ENCODE measurements around the gene MED17. TPM values are rescaled to one million over a fixed set of nuclear protein-coding genes. Genes with fewer than 3 reads are reported as not detected.

Gene MED17
- total and polyA plus RNA-seq, 2 of the 13 experiments (the other 11 are each of a cell fraction or from before 2014, with no cell fraction given) = 23.1 to 37.0 TPM

DNA sequence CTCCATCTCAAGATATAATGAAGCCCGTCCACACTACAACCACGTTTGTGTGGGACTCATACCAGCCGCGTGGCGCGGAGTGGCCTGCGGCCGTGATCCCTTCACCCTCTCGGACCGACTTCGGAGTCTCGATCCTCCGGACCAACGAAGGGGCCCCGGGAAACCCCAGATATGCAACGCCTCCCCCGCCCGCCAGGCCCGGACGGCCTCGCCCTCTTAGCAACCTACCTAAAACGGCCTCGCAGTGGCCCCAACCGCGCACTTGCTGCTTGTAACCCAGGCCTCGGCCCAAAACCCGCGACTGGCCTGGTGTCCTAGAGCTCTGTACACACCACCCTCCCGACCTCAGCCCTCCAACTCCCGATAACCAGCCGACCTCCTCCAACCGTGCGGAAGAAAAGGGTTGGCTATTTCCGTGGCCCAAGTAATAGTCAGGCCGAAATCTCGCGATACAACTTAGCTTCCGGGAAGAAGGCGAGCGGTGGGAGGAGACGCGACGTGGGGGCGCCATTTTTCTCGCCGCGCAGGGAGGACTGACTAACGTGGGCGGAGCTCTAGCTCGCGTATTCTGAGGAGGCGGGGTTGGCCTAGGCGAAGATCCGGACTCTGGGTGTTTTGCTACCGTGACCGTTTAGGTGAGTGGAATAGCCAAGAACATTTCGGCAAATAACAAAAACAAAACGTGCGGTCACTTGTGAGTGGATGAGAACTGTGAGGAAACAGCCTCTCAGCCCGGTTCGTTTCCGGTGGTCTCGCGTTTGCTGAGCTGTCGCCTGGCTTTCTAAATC lies 42.8 kb upstream of the MED17 start, which contains the start of the genes C11orf54 and TAF1D (continued):
- peak; percentile 96 for TF ChIP-seq ARNT2 (CRISPR knock-in tag; IDR thresholded peaks at IDR 0.05; ENCODE audit: low read depth)
- peak; percentile 86 for TF ChIP-seq DMAP1 (CRISPR knock-in tag; IDR thresholded peaks at IDR 0.05)
- peak; percentile 52 for TF ChIP-seq KMT2B (CRISPR knock-in tag; IDR thresholded peaks at IDR 0.05)
- peak; percentile 67 for TF ChIP-seq FOXA3 (CRISPR knock-in tag; IDR thresholded peaks at IDR 0.05)
- TF ChIP-seq NCOA2 (CRISPR knock-in tag; IDR thresholded peaks at IDR 0.05) = peak; percentile 48
- peak; percentile 53 for TF ChIP-seq CREM (IDR thresholded peaks at IDR 0.05)
- TF ChIP-seq CREM (CRISPR knock-in tag; IDR thresholded peaks at IDR 0.05) = no peak
- no peak for TF ChIP-seq SRSF4 (IDR thresholded peaks at IDR 0.05; ENCODE audit: low read depth, low read length, poor library complexity, severe bottlenecking)
- TF ChIP-seq, protein P1, sequence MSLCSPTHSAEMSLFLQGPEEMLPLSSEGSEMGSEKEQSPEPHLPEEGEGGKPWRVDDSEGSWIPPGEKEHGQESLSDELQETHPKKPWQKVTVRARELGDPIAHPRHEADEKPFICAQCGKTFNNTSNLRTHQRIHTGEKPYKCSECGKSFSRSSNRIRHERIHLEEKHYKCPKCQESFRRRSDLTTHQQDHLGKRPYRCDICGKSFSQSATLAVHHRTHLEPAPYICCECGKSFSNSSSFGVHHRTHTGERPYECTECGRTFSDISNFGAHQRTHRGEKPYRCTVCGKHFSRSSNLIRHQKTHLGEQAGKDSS (CRISPR knock-in tag; IDR thresholded peaks at IDR 0.05; ENCODE audit: borderline replicate concordance, low read depth) = peak; percentile 55; the same call in 1 of the 2 replicates
- TF ChIP-seq, protein P2, sequence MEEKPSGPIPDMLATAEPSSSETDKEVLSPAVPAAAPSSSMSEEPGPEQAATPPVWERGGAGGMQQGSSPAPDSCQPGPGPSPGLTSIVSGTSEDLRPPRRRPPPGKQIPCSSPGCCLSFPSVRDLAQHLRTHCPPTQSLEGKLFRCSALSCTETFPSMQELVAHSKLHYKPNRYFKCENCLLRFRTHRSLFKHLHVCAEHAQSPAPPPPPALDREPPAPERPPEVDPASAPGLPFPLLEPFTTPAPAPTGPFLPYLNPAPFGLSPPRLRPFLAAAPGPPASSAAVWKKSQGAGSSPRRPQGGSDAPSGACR (CRISPR knock-in tag; IDR thresholded peaks at IDR 0.05) = peak; percentile 87; the same call in 1 of the 2 replicates
- peak; percentile 93 for TF ChIP-seq CHD2 (IDR thresholded peaks at IDR 0.05; ENCODE audit: low read depth, low read length)
- TF ChIP-seq IKZF1 (IDR thresholded peaks at IDR 0.05) = no peak
- TF ChIP-seq, protein P3, sequence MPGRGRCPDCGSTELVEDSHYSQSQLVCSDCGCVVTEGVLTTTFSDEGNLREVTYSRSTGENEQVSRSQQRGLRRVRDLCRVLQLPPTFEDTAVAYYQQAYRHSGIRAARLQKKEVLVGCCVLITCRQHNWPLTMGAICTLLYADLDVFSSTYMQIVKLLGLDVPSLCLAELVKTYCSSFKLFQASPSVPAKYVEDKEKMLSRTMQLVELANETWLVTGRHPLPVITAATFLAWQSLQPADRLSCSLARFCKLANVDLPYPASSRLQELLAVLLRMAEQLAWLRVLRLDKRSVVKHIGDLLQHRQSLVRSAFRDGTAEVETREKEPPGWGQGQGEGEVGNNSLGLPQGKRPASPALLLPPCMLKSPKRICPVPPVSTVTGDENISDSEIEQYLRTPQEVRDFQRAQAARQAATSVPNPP (CRISPR knock-in tag; IDR thresholded peaks at IDR 0.05) = peak; percentile 49; the same call in 1 of the 2 replicates
- TF ChIP-seq, protein P4, sequence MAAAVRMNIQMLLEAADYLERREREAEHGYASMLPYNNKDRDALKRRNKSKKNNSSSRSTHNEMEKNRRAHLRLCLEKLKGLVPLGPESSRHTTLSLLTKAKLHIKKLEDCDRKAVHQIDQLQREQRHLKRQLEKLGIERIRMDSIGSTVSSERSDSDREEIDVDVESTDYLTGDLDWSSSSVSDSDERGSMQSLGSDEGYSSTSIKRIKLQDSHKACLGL (CRISPR knock-in tag; IDR thresholded peaks at IDR 0.05) = 0 out of 2 replicates have a peak, but pooled peaks have one; percentile 29
- TF ChIP-seq, protein P5, sequence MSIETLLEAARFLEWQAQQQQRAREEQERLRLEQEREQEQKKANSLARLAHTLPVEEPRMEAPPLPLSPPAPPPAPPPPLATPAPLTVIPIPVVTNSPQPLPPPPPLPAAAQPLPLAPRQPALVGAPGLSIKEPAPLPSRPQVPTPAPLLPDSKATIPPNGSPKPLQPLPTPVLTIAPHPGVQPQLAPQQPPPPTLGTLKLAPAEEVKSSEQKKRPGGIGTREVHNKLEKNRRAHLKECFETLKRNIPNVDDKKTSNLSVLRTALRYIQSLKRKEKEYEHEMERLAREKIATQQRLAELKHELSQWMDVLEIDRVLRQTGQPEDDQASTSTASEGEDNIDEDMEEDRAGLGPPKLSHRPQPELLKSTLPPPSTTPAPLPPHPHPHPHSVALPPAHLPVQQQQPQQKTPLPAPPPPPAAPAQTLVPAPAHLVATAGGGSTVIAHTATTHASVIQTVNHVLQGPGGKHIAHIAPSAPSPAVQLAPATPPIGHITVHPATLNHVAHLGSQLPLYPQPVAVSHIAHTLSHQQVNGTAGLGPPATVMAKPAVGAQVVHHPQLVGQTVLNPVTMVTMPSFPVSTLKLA (IDR thresholded peaks at IDR 0.05) = peak; percentile 15; the same call in 1 of the 2 replicates
- TF ChIP-seq, protein P6, sequence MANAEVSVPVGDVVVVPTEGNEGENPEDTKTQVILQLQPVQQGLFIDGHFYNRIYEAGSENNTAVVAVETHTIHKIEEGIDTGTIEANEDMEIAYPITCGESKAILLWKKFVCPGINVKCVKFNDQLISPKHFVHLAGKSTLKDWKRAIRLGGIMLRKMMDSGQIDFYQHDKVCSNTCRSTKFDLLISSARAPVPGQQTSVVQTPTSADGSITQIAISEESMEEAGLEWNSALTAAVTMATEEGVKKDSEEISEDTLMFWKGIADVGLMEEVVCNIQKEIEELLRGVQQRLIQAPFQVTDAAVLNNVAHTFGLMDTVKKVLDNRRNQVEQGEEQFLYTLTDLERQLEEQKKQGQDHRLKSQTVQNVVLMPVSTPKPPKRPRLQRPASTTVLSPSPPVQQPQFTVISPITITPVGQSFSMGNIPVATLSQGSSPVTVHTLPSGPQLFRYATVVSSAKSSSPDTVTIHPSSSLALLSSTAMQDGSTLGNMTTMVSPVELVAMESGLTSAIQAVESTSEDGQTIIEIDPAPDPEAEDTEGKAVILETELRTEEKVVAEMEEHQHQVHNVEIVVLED (CRISPR knock-in tag; IDR thresholded peaks at IDR 0.05; ENCODE audit: borderline replicate concordance) = peak; percentile 91
- 0 out of 2 replicates have a peak, but pooled peaks have one; percentile 22 for TF ChIP-seq ZNF3 (CRISPR knock-in tag; IDR thresholded peaks at IDR 0.05)

Data from HepG2 (cell line).